ENCODE data around the gene KLF7.

DNA sequence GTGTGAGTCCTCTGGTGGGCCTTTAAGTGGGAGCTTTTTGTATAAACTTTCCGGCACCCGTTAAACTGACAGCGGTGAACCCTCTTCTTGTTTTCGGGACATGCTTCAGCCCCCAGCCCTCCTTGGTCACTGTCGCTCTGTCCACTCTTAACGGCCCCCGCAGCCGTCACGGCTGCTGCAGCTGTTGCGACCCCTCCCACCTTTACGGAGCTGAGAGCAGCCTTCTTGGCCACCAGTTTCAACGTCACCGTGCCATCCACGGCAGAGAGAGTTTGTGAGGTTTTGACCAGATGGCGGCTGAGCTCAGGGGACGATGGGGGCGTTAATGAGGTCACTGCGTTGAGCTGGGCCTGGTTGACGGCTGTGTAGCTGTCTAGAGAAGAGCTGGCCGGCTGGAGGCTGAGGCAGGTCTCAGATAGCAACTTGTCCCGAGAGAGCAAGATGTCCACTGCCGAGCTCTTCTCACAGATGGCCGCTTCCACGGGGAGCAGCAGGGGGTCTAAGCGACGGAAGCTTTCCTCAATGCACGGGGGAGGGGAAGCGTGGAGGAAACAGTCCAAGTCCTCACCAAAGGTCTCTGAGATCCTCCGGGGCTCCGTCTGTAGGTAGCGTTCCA is 41.9 kb downstream of the KLF7 start:
- TF ChIP-seq, protein P1, sequence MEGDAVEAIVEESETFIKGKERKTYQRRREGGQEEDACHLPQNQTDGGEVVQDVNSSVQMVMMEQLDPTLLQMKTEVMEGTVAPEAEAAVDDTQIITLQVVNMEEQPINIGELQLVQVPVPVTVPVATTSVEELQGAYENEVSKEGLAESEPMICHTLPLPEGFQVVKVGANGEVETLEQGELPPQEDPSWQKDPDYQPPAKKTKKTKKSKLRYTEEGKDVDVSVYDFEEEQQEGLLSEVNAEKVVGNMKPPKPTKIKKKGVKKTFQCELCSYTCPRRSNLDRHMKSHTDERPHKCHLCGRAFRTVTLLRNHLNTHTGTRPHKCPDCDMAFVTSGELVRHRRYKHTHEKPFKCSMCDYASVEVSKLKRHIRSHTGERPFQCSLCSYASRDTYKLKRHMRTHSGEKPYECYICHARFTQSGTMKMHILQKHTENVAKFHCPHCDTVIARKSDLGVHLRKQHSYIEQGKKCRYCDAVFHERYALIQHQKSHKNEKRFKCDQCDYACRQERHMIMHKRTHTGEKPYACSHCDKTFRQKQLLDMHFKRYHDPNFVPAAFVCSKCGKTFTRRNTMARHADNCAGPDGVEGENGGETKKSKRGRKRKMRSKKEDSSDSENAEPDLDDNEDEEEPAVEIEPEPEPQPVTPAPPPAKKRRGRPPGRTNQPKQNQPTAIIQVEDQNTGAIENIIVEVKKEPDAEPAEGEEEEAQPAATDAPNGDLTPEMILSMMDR (IDR thresholded peaks at IDR 0.05; ENCODE audit: poor library complexity, severe bottlenecking): no peak
- TF ChIP-seq EZH2 (IDR thresholded peaks at IDR 0.05; ENCODE audit: borderline replicate concordance, insufficient read depth, low read length, poor library complexity, severe bottlenecking) (no peak), EP300 (conservative IDR thresholded peaks at IDR 0.05; ENCODE audit: poor library complexity, severe bottlenecking) (no peak), POLR2AphosphoS5 (IDR thresholded peaks at IDR 0.05) (no peak), RAD21 (conservative IDR thresholded peaks at IDR 0.05) (no peak)
